ENCODE results near the gene RAB3IL1. TPM values are rescaled to one million over a fixed set of nuclear protein-coding genes. Genes with fewer than 3 reads are reported as not detected.

Gene RAB3IL1
- total and polyA plus RNA-seq, 7 experiments from 2014 or later: 0.49 to 1.9 TPM; not detected in 5

DNA sequence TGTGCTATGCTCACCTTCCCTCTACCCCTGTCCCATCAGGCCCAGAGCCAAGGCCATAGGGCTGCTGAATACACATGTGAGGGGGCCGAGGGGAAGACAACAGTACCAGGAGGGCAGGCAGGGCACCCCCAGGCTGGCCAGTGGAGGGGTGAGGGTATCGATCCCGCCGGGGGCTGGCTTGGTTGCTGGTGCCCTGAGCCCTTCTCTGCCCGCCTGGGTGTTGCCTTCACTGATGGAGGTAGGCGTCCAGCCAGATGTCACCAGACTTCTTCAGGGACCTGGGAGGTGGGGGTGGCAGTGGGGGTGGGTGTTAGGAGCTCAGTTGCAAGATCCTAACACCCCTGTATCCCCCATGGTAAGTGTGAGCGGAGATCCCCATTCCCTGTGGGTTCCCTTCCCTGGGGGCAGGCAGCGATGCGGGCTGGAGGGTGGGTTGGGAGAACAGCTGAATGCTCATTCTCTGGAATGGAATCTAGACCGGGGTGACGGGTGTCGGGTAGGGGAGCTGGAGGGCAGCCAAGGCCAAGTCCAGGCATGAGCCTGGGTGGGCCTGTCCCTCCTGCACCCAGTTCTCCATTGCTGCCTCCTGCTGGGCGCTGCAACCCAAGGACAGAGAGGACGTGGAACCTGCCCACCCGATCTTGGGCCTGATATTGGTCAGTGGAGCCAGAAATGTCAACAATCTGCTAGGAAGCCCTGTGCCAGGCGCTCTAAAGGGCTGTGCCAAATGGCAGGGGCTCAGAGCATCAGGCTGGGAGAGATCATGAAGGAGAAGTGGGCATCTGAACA is 43.6 kb downstream of the RAB3IL1 start:
- H3K27me3 ChIP-seq (ENCODE audit: control insufficient read depth in 2 of 2, insufficient read depth in 2 of 2, low read length in 2 of 2): no peaks in the 10 kb centered on the region
- Mint-ChIP-seq H3K9me3 (no peaks in the 10 kb centered on the region), H3K27ac (peak overlapping the region in 1 of 9 donors; percentile 46), H3K4me3 (no peak overlapping the region), H3K27me3 (peaks cover 0 to 8% (median 0%) of the 10 kb centered on the region in 5 donors), H3K36me3 (no peaks in the 10 kb centered on the region), H3K4me1 (peaks cover 0 to 8% (median 5%) of the 10 kb centered on the region in 7 donors)
- no peaks in the 10 kb centered on the region for H3K9me3 ChIP-seq (ENCODE audit: control insufficient read depth in 2 of 3, low read length in 3 of 3)
- no peaks in the 10 kb centered on the region for H3K4me1 ChIP-seq (ENCODE audit: control insufficient read depth in 2 of 2, insufficient read depth in 2 of 2, low read length in 2 of 2)
- no peak for DNase-seq
- POLR2A ChIA-PET: no interaction called here
- no peaks in the 10 kb centered on the region for H3K36me3 ChIP-seq (ENCODE audit: control insufficient read depth in 2 of 3, insufficient read depth in 3 of 3, low read length in 3 of 3)
- intact Hi-C loops (cut with micrococcal nuclease): no loop called here
- CTCF ChIA-PET: interaction anchor here (1.1 kb wide), 1 partner anchor 208 kb away, joined by 3 read pairs; no protein-coding TSS in a partner anchor
- no peak for ATAC-seq
- no peak overlapping the region for H3K4me3 ChIP-seq (ENCODE audit: low read length)
- no peak overlapping the region for H3K27ac ChIP-seq (ENCODE audit: low read depth, low read length)

GRCh38 chr11:61872935-61873565 is 44.3 kb downstream of the RAB3IL1 start:
- no peaks in the 10 kb centered on the region for H3K9me3 ChIP-seq (ENCODE audit: control insufficient read depth in 2 of 3, low read length in 3 of 3)
- no peak for DNase-seq
- no peak for ATAC-seq
- ChIA-PET POLR2A (no interaction called here), CTCF (interaction anchor here (1.1 kb wide), 1 partner anchor 209 kb away, joined by 3 read pairs; no protein-coding TSS in a partner anchor)
- H3K27me3 ChIP-seq (ENCODE audit: control insufficient read depth in 2 of 2, insufficient read depth in 2 of 2, low read length in 2 of 2): no peaks in the 10 kb centered on the region
- Mint-ChIP-seq H3K27me3 (peaks cover 0 to 8% (median 0%) of the 10 kb centered on the region in 5 donors), H3K27ac (no peak overlapping the region), H3K4me1 (peaks cover 0 to 8% (median 5%) of the 10 kb centered on the region in 7 donors), H3K9me3 (no peaks in the 10 kb centered on the region), H3K36me3 (no peaks in the 10 kb centered on the region), H3K4me3 (no peak overlapping the region)
- H3K4me1 ChIP-seq (ENCODE audit: control insufficient read depth in 2 of 2, insufficient read depth in 2 of 2, low read length in 2 of 2): no peaks in the 10 kb centered on the region
- no peak overlapping the region for H3K27ac ChIP-seq (ENCODE audit: low read depth, low read length)
- no peaks in the 10 kb centered on the region for H3K36me3 ChIP-seq (ENCODE audit: control insufficient read depth in 2 of 3, insufficient read depth in 3 of 3, low read length in 3 of 3)
- no peak overlapping the region for H3K4me3 ChIP-seq (ENCODE audit: low read length)
- intact Hi-C loops (cut with micrococcal nuclease): no loop called here

GRCh38 chr11:61871158-61871597 is 46.2 kb downstream of the RAB3IL1 start:
- Mint-ChIP-seq H3K4me3 (peak overlapping the region; percentile 34 to 87 (median 70)), H3K27ac (peak overlapping the region in 3 of 9 donors; percentile 43 to 52 (median 46)), H3K36me3 (no peaks in the 10 kb centered on the region), H3K4me1 (peaks cover 0 to 8% (median 5%) of the 10 kb centered on the region in 7 donors), H3K9me3 (no peaks in the 10 kb centered on the region), H3K27me3 (peaks cover 0 to 8% (median 0%) of the 10 kb centered on the region in 5 donors)
- POLR2A ChIA-PET: no interaction called here
- H3K4me1 ChIP-seq (ENCODE audit: control insufficient read depth in 2 of 2, insufficient read depth in 2 of 2, low read length in 2 of 2): no peaks in the 10 kb centered on the region
- H3K4me3 ChIP-seq (ENCODE audit: low read length): no peak overlapping the region
- ATAC-seq (peak; percentile 94), DNase-seq (peak; percentile 23 to 77 (median 50))
- no peaks in the 10 kb centered on the region for H3K27me3 ChIP-seq (ENCODE audit: control insufficient read depth in 2 of 2, insufficient read depth in 2 of 2, low read length in 2 of 2)
- H3K9me3 ChIP-seq (ENCODE audit: control insufficient read depth in 2 of 3, low read length in 3 of 3): no peaks in the 10 kb centered on the region
- no peak overlapping the region for H3K27ac ChIP-seq (ENCODE audit: low read depth, low read length)
- no peaks in the 10 kb centered on the region for H3K36me3 ChIP-seq (ENCODE audit: control insufficient read depth in 2 of 3, insufficient read depth in 3 of 3, low read length in 3 of 3)
- intact Hi-C loops (cut with micrococcal nuclease): loop anchor here (1.0 kb wide), 6 partner anchors 26 to 440 kb away; no protein-coding TSS in a partner anchor
- CTCF ChIA-PET: interaction anchor here (0.5 to 1.0 kb wide), 4 partner anchors 31 to 211 kb away, joined by 3 to 4 read pairs (median 3); no protein-coding TSS in a partner anchor

- peaks cover 0 to 8% (median 5%) of the 10 kb centered on the region in 7 donors for H3K4me1 Mint-ChIP-seq
- DNase-seq: no peak
- no peaks in the 10 kb centered on the region for H3K9me3 Mint-ChIP-seq
- Histone ChIP-seq H3K27me3 (ENCODE audit: control insufficient read depth in 2 of 2, insufficient read depth in 2 of 2, low read length in 2 of 2) (no peaks in the 10 kb centered on the region), H3K27ac (ENCODE audit: low read depth, low read length) (no peak overlapping the region), H3K36me3 (ENCODE audit: control insufficient read depth in 2 of 3, insufficient read depth in 3 of 3, low read length in 3 of 3) (no peaks in the 10 kb centered on the region), H3K4me1 (ENCODE audit: control insufficient read depth in 2 of 2, insufficient read depth in 2 of 2, low read length in 2 of 2) (no peaks in the 10 kb centered on the region), H3K4me3 (ENCODE audit: low read length) (no peak overlapping the region), H3K9me3 (ENCODE audit: control insufficient read depth in 2 of 3, low read length in 3 of 3) (no peaks in the 10 kb centered on the region)
- H3K4me3 Mint-ChIP-seq: peak overlapping the region in 3 of 10 donors; percentile 63 to 71 (median 71)
- ChIA-PET POLR2A (no interaction called here), CTCF (interaction anchor here (0.8 to 1.0 kb wide), 6 partner anchors 11 to 237 kb away, joined by 3 to 4 read pairs (median 3); no protein-coding TSS in a partner anchor)
- H3K36me3 Mint-ChIP-seq: peaks cover 0 to 4% (median 0%) of the 10 kb centered on the region in 5 donors
- intact Hi-C loops (cut with micrococcal nuclease): loop anchor here (1.0 kb wide), 6 partner anchors 27 to 441 kb away; no protein-coding TSS in a partner anchor
- ATAC-seq: no peak
- H3K27me3 Mint-ChIP-seq: peaks cover 0 to 8% (median 0%) of the 10 kb centered on the region in 5 donors
- H3K27ac Mint-ChIP-seq: no peak overlapping the region
These were observed 46.8 kb downstream of the RAB3IL1 start for GRCh38 chr11:61870541-61871031.

- Mint-ChIP-seq H3K9me3 (no peaks in the 10 kb centered on the region), H3K4me3 (no peak overlapping the region), H3K4me1 (peaks cover 0 to 8% (median 5%) of the 10 kb centered on the region in 7 donors), H3K36me3 (peaks cover 0 to 6% (median 0%) of the 10 kb centered on the region in 5 donors), H3K27me3 (peaks cover 0 to 8% (median 0%) of the 10 kb centered on the region in 5 donors), H3K27ac (no peak overlapping the region)
- no peaks in the 10 kb centered on the region for H3K36me3 ChIP-seq (ENCODE audit: control insufficient read depth in 2 of 3, insufficient read depth in 3 of 3, low read length in 3 of 3)
- H3K4me3 ChIP-seq (ENCODE audit: low read length): no peak overlapping the region
- no peak for DNase-seq
- ATAC-seq: no peak
- no peak overlapping the region for H3K27ac ChIP-seq (ENCODE audit: low read depth, low read length)
- CTCF ChIA-PET: interaction anchor here (0.8 to 1.0 kb wide), 4 partner anchors 11 to 238 kb away, joined by 3 to 4 read pairs (median 3); no protein-coding TSS in a partner anchor
- H3K9me3 ChIP-seq (ENCODE audit: control insufficient read depth in 2 of 3, low read length in 3 of 3): no peaks in the 10 kb centered on the region
- intact Hi-C loops (cut with micrococcal nuclease): no loop called here
- POLR2A ChIA-PET: no interaction called here
- no peaks in the 10 kb centered on the region for H3K27me3 ChIP-seq (ENCODE audit: control insufficient read depth in 2 of 2, insufficient read depth in 2 of 2, low read length in 2 of 2)
- no peaks in the 10 kb centered on the region for H3K4me1 ChIP-seq (ENCODE audit: control insufficient read depth in 2 of 2, insufficient read depth in 2 of 2, low read length in 2 of 2)
These were observed 47.5 kb downstream of the RAB3IL1 start for GRCh38 chr11:61869708-61870451.

DNA sequence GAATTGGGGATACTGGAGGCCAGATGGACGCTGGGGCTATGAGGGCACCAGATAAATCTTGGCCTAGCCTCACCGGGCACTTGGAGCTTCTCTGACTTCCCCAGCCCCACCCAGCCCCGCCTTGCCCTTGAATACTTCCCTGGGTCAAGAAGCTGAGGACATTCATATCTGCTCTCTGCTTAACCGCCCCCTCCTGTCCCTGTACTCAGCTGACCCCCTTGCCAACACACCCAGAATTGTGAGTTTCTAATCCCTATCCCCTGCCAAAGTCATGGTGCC is 48.0 kb downstream of the RAB3IL1 start:
- no peaks in the 10 kb centered on the region for H3K9me3 ChIP-seq (ENCODE audit: control insufficient read depth in 2 of 3, low read length in 3 of 3)
- Mint-ChIP-seq H3K27ac (no peak overlapping the region), H3K36me3 (peaks cover 0 to 8% (median 0%) of the 10 kb centered on the region in 5 donors), H3K4me1 (peaks cover 0 to 8% (median 5%) of the 10 kb centered on the region in 7 donors), H3K4me3 (no peak overlapping the region), H3K9me3 (no peaks in the 10 kb centered on the region), H3K27me3 (peaks cover 0 to 8% (median 0%) of the 10 kb centered on the region in 5 donors)
- intact Hi-C loops (cut with micrococcal nuclease): no loop called here
- POLR2A ChIA-PET: no interaction called here
- no peaks in the 10 kb centered on the region for H3K36me3 ChIP-seq (ENCODE audit: control insufficient read depth in 2 of 3, insufficient read depth in 3 of 3, low read length in 3 of 3)
- no peak for ATAC-seq
- no peak overlapping the region for H3K4me3 ChIP-seq (ENCODE audit: low read length)
- no peak overlapping the region for H3K27ac ChIP-seq (ENCODE audit: low read depth, low read length)
- DNase-seq: no peak
- H3K4me1 ChIP-seq (ENCODE audit: control insufficient read depth in 2 of 2, insufficient read depth in 2 of 2, low read length in 2 of 2): no peaks in the 10 kb centered on the region
- no peaks in the 10 kb centered on the region for H3K27me3 ChIP-seq (ENCODE audit: control insufficient read depth in 2 of 2, insufficient read depth in 2 of 2, low read length in 2 of 2)
- CTCF ChIA-PET: no interaction called here

All from naive thymus-derived CD4-positive, alpha-beta T cell (primary cell).